K562 treated with DMSO at 1 percent for 48 hours (cell line): ENCODE measurements around the gene SLC38A11. TPM values are rescaled to one million over a fixed set of nuclear protein-coding genes. Genes with fewer than 3 reads are reported as not detected.

Experiments
- total RNA-seq: library from RNA; unstranded; fragments of 300-600 nt; gene quantifications from 2 replicates; pipeline ENCODE4 v1.2.3, GENCODE V29; 2022; ENCODE audit warnings: low replicate concordance; ENCODE audit errors: extremely low read depth

The SLC38A11 gene
- total RNA-seq: not detected in 2 replicates

GRCh38 chr2:164954954-164955701, at the start of gene SLC38A11:
Gene SLC38A11 (minus strand): TSS chr2:164955525. CDS start chr2:164955247, 278 bp downstream.

Other genes starting within 250 kb of the SLC38A11 start
- gene COBLL1, start 113.7 kb downstream of the SLC38A11 start, total RNA-seq: not detected in 2 replicates
- not detected in 2 replicates for gene SCN3A, start 248.5 kb upstream of the SLC38A11 start, total RNA-seq